IMR-90 (cell line): Measurements from ENCODE around the gene DOHH.

Experiments
- MAFK ChIP-seq: IDR thresholded peaks from 2 replicates; pipeline ENCODE4 v1.6.1; 2012; ENCODE audit warnings: low read depth, low read length, improper control_type of control experiment
- POLR2A ChIP-seq: IDR thresholded peaks from 2 replicates; pipeline ENCODE4 v1.6.1; 2012; ENCODE audit warnings: mild to moderate bottlenecking, low read depth, low read length
- TF ChIP-seq, protein P1 (sequence below): conservative IDR thresholded peaks from 2 replicates; pipeline ENCODE4 v1.5.1; 2012; ENCODE audit warnings: mild to moderate bottlenecking, low read depth, low read length, improper control_type of control experiment

DNA sequence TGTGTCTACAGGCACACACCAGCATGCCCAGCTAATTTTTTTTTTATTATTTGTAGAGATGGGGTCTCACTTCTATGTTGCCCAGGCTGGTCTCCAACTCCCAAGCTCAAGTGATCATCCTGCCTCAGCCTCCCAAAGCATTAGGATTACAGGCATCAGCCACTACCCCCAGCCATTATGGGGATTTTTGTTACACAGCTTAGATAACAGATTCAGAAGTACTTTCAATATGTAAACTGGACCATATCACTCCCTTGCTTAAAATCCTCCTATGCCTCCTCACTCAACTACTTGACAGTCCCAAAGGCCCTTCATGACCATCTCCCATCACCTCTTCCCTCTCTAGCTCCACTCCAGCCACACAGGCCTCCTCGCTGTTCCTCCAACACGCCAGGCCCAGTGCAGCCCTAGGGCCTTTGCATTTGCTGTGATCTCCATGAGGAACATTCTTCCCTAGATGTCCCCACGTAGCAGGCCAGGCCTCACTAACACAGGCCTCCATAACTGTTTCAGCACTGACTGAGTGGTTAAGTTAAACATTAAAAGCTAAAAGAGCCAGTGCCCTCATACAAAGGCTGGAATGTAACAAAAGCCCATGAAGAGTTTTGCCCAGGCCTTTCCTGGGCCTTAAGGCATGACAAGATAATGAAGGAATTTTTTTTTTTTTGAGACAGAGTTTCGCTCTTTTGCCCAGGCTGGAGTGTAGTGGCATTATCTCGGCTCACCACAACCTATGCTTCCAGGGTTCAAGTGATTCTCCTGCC, 2.5 kb downstream of the DOHH start:
- TF ChIP-seq, protein P1, sequence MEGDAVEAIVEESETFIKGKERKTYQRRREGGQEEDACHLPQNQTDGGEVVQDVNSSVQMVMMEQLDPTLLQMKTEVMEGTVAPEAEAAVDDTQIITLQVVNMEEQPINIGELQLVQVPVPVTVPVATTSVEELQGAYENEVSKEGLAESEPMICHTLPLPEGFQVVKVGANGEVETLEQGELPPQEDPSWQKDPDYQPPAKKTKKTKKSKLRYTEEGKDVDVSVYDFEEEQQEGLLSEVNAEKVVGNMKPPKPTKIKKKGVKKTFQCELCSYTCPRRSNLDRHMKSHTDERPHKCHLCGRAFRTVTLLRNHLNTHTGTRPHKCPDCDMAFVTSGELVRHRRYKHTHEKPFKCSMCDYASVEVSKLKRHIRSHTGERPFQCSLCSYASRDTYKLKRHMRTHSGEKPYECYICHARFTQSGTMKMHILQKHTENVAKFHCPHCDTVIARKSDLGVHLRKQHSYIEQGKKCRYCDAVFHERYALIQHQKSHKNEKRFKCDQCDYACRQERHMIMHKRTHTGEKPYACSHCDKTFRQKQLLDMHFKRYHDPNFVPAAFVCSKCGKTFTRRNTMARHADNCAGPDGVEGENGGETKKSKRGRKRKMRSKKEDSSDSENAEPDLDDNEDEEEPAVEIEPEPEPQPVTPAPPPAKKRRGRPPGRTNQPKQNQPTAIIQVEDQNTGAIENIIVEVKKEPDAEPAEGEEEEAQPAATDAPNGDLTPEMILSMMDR, result no peak
- TF ChIP-seq POLR2A, result no peak
- no peak for TF ChIP-seq MAFK
